CD4-positive, alpha-beta T cell treated with Interleukin-4 for 1 hour (primary cell): ENCODE measurements around the gene NHS.
"Not testable (repeated sequence)": the region's sequence is repeated elsewhere in the genome, so short reads cannot be mapped to it uniquely, and the experiment has no call there.

Experiments used
- DNase-seq, 2 donors: peaks; one replicate each; pipeline ENCODE4 v3.0.0-alpha.2; 2020 to 2022

The NHS gene

DNA sequence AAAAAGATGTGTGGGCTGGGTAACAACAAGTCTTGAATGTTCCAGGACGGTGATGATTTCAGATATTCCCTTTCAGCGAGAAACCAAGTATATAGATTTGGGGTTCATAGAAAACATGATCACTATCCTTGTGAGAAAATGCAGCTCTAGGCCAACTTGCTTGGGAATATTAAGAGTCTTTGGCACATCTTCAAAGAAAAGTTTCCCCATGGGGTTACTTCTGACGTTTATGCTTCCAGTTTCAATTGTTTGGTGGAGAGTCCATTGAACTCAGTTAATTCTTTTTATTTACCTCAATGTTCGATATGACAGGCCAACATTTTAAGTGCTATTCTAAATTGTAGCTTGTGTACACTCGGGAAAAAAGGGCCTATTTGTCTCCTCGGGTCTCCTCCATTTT is 126.7 kb downstream of the NHS start:
- no peak for DNase-seq

DNA sequence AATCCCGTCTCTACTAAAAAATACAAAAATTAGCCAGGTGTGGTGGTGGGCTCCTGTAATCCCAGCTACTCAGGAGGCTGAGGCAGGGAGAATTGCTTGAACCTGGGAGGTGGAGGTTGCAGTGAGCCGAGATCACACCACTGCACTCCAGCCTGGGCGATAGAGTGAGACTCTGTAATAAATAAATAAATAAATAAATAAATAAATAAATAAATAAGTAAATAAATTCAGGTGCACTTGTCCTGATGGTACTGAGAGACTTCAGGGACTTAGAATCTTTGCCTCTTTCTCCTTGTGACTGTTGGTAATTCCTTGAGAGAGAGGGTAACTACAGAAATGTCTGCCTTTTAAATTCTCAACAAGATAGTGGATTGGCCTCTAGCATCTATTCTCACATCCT is 131.4 kb downstream of the NHS start:
- not testable (repeated sequence) for DNase-seq

DNA sequence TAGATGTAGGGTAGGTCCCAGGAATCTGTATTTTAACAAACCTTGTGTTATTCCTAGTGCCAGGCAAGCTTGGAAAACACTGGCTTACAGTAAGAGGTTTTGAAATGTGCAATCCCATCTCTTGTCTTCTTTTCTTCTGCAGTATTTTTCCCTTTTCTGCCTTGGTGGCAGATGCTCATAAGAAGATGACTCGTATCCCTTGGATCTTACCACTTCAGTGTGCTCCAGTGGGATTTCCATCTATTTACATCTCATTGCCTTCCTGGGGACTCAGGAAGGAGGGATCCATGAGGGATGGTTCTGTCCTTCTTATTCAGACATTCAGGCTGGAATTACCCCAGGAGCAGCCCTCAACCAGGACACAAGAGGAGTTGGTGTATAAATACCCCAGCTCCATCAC is 136.6 kb downstream of the NHS start:
- no peak for DNase-seq

DNA sequence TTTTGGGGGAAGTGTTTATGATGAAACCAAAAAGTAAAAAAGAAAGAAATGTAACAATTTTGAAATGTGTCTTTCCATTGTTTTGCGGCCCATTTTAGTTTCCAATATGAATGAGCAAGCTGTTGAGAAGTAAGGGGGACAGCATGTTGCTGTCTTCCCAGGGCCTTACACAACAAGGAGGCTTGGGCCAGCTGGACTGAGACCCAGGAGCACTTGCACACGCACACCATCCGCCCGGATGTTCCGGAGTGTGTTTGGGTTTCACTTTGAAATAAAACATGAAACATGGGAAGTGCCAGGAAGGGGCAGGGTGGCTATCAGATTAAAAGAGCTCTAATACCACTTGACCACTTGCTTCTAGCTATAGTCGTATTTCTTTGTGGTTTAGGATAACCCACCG is 144.4 kb downstream of the NHS start:
- DNase-seq, result no peak

DNA sequence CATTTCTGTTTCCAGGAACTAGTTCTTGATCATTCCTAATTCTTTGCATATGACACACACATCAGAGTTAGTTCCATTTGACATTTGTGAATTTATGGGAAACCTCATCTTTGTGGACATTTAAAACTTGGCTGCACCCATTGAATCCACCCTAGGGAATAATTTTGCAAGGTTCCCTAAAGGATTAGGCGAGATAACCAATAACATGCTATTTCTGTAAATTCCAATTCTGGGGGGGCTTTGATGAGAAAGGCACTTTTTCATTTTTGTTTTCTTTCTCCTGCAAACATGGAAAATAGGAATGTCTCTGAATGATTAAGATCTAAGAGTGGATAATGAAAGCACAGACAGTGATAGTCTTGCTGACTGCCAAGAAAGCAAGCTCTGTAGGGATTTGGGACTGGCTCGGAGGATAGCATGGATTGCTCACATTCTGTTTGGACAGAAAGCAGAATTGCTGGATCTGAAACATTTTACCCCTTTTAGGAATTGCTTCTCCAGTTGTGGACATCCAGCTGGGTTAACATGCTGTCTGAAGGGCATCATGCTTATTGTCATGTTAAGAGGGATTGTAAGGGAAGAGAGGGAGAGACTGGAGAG is 145.1 kb downstream of the NHS start:
- DNase-seq, result no peak

DNA sequence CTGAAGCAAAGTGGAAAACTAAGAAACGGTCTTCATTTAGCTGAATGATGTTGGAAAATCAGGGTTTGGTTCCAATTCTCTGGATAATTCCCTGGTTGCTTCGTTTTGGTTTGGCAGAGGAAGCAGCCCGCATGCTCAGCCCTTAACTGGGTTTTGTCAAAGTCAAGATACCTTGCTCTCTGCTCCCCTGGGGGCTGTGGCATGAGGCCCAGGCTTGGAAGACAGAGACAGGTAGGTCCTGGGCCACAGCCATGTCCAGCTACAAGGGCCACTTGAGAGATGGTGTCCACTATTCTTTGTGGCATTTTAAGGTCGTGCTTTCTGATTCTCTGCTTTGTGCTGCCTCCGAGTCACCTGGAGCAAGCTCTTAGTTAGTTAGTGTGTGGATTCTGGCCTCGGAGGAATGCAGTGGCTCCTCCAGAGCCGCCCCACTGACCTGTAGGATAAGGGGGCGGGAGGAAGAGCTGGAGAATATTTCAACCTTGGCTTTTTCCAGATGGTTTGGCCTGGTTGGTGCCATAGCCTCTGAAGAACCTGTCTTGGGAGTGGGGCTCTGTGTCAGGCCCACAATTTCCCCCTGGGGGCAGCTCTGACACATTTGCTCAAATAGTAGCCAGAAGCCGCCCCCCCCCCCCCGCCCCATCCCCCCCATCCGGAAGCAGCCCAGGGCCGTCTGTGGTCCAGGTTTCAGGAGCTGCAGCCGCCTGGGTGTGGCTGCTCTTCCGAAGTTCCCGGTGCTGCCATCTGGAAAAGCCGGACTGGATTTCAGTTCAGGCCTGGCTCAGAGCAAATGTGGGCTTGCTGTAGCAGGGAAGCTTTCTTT is 147.1 kb downstream of the NHS start:
- DNase-seq, result no peak

DNA sequence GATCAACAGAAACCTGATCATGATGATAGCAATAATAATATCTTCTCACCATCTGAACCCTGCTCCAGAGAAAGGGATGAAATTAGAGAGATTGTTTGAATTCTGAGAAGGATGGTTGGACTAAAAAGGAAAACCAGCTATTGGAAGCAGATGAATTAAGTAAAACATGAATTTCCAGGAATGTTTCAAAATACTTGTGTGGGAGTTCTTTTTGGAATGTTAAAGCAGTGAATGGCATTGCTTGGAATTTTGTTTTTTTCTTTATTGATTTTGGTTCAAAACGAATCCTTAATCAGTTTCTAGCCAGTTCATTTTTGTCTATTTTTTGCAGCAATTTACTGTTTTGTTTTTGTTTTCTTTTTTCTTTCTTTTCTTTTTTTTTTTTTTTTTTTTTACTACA is 150.3 kb downstream of the NHS start:
- DNase-seq, result no peak

DNA sequence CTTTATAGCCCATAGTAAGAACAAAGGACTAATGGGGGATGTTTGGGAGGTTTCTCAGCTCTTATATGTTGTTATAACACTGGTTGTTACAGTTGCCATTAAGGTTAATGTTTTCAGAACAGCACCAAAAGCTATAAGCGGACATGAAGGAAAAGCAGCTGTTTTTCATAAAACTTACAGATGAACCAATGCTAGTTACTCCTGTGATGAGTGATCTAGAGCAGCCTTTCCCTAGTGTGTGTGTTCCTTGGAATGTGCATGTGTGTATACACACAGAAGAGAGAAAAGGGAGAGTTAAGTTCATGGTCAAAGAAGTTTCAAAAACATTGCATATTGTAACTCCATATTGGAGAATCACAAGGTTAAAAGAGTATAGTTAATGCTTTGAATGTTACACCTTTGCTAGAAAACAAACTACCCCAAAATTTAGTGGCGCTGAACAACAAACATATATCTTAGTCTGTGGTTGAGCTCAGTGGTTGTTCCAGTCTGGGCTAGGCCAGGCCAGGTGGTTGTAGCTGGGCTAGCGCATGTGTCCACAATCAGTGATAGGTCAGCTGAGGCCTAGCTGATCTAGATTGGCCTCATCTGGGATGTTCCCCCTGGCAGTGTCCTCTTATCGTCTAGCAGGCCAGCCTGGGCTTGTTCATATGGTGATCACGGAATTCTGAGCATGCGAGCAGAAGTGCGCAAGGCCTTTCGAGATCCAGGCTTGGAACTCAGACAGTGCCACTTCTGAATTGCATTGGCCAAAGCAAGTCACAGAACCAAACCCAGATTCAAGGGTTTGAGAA is 151.0 kb downstream of the NHS start:
- no peak for DNase-seq

DNA sequence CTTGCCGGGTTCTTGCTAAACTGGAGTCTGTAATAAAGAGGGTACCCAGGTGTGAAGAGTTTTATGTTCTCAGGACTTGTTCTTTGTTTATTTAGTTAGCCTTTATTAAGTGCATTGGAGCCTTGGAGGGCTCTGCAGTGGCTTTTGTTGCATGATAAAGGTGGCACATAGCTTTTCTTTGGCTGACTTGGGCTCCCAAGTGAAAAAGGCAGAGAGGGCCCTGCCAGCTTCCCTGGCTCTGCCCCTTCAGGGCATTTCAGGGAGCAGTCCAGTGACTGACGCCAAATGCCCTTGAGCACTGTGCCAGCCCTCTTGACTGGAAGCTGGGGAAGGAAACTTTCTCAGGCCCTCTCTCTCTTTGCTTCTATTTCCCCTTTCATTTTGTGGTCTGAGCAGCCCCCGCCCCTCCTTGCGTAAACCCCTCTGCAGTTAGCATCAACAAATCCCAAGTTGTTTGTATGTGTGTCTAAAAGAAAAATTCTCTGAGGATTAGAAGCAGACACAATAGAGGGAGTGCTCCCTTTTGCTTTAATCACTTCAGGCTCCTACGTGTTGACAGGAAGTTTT is 152.2 kb downstream of the NHS start:
- no peak for DNase-seq

DNA sequence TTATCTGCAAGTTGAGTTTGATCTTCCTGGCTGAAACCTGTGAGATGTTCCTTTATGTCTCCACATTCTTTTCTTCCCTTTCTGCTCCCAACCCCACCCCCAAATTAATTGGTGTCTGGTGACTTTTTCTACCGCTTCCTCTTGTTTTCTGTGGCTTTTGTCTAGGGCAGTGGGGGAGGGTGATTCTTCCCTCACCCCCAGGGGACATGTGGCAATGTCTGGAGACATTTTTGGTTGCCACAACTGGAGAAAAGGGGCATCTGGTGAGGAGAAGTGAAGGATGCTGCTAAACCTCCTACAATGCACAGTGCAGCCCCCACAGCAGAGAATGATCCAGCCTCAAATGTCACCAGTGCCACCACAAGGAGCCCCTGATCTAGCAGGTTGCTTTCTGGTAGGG is 152.9 kb downstream of the NHS start:
- no peak for DNase-seq

DNA sequence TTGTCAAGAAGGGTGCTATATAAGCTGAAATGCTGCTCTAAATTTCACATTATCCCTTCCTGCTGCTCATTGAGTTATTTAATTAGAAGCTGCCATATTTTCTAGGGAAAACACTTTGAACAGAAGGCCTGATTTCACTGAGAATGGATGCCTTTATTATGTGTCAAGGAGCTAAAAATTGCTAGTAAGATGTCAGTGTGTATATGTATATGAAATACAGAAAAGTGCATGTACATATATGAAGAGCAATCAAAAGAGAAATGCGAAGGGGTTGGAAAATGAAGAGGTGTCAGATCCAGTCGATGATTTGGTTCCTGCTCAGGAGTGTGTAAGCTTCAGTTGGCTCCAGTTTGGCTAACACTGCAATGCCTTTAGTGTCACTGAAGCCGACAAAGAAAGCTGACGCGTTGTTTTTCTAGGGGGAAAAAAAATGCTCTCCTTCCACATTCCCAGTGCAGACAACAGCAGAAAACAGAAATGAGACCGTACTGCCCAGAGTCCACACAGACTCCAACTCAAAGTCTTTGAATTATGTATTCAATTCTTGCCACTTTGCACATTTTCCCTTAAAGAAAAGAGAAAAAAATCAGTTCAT is 154.2 kb downstream of the NHS start:
- DNase-seq, result no peak

DNA sequence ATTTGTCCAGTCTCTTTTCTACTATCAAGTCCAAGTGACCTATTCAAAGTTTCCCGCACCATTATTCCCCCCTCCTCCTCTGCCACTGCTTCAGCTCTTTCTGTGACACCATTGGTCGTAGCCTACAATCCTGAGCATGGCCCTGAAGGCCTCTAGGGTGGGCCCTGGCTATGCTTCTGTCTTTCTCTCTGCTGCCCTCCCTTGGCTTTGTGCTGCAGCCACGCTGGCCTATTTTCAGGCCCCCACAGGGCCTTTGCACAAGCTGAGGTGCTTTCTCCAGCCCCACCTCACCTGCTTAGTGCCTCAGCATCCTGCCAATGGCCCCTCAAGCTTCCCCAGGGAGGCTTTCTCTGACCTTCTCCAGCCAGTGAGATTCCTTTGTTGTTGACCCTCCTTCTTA is 156.5 kb downstream of the NHS start:
- DNase-seq, result no peak

GRCh38 chrX:17535229-17535628 is 160.2 kb downstream of the NHS start:
- DNase-seq, result peak in 1 of 2 donors; percentile 32

- no peak for DNase-seq
Measured at GRCh38 chrX:17537723-17538243, 162.8 kb downstream of the NHS start.

- DNase-seq, result no peak
Measured at GRCh38 chrX:17542123-17542522, 167.1 kb downstream of the NHS start.

GRCh38 chrX:17544821-17545220 is 169.8 kb downstream of the NHS start:
- DNase-seq, result no peak

DNA sequence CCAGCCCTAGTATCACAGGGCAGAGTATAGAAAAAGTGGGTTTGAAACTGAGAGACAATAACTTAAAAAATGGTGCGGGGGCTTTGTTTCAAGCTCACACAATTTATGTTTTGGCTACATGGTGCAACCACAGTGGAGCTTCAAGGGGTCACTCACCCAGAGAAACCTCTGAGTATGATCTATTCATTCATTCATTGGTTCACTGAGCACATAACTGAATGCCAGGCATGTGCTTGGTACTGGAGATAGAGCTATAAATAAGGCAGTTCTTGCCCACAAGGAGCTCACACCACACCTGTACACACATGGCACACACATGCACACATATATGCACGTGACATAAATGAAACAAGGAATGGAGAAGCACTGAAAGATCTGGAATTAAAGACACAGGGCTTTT is 171.4 kb downstream of the NHS start:
- no peak for DNase-seq

GRCh38 chrX:17547658-17548057 is 172.7 kb downstream of the NHS start:
- DNase-seq, result no peak

GRCh38 chrX:17549107-17549651 is 174.2 kb downstream of the NHS start:
- DNase-seq, result no peak

- no peak for DNase-seq
Measured at GRCh38 chrX:17550011-17550410, 175.0 kb downstream of the NHS start.

DNA sequence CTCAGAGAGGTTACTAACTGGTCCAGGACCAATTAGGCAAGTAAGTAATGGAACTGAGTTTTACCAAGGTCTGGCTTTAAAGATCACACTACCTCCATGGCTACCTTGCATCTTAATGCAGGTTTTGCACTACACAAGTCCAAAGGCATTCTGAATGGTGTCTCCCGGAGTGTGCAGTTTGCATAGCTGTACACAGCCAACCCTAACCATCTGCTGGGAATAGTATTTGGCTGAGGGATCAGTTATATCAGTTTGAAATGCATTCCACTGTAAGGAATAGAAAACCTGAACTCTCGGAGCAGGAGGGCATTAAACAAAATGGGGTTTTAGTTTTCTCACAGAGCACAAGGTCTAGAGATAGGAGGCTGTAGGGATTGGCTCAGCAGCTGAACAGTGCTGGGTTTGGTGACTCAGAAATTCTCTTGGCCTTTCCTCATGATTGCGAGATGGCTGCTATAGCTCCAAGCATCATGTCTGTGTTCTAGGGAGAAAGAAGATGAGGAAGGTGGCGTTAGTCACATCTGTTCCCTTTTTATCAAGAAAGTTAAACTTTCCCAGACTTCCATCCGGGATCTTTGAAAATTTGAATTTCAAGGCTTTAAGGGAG is 177.1 kb downstream of the NHS start:
- DNase-seq, result no peak

GRCh38 chrX:17553469-17553868 is 178.5 kb downstream of the NHS start:
- no peak for DNase-seq
